Left lung (tissue), 10 donors: ENCODE data around the gene PREP. TPM values are rescaled to one million over a fixed set of nuclear protein-coding genes. Genes with fewer than 3 reads are reported as not detected.

Source experiments
- ATAC-seq: fragments of 200-7000 bp; cut with Tn5 transposase; one replicate; pipeline ENCODE4 v1.9.1; 2020; ENCODE audit warnings: moderate library complexity
- DNase-seq, 4 donors: peaks; one replicate each; pipeline ENCODE4 v3.0.0-alpha.2; 2013 to 2020
- H3K27ac ChIP-seq, 2 donors: fragments of 200-600 bp; sonication (generic) in 1 of 2; one replicate each; pipeline versions ENCODE4 v1.5.0 to v1.8.0; 2020 to 2021
- H3K27me3 ChIP-seq, 2 donors: fragments of 200-600 bp; sonication (generic) in 1 of 2; one replicate each; pipeline versions ENCODE4 v1.5.0 to v1.8.0; 2020 to 2021
- H3K36me3 ChIP-seq, 2 donors: fragments of 200-600 bp; sonication (generic) in 1 of 2; one replicate each; pipeline versions ENCODE4 v1.5.0 to v1.8.0; 2020 to 2021
- H3K4me1 ChIP-seq, 2 donors: fragments of 200-600 bp; one replicate each; pipeline ENCODE4 v1.8.0; 2021
- H3K4me3 ChIP-seq, 2 donors: fragments of 200-600 bp; sonication (generic) in 1 of 2; one replicate each; pipeline versions ENCODE4 v1.5.0 to v1.8.0; 2020 to 2021; ENCODE audit warnings: mild to moderate bottlenecking in 1 of 2
- H3K9me3 ChIP-seq, 2 donors: fragments of 200-600 bp; sonication (generic) in 1 of 2; one replicate each; pipeline versions ENCODE4 v1.5.0 to v1.8.0; 2020 to 2021
- CTCF ChIP-seq, 2 donors: fragments of 200-600 bp; sonication (generic) in 1 of 2; IDR thresholded peaks; one replicate each; pipeline versions ENCODE4 v1.5.0 to v1.8.0; 2021; ENCODE audit warnings: antibody characterized with exemption in 2 of 2
- intact Hi-C, 2 donors: fragments of 100-400 bp; cut with DNase I; formaldehyde crosslinking; loops; one replicate each; pipeline versions ENCODE4 v1.11.2 to v1.14.2; 2022
- polyA plus RNA-seq, 6 donors: library from polyadenylated mRNA; unstranded; fragments of 120-200 nt; gene quantifications; one replicate each; pipeline ENCODE4 v1.2.1, GENCODE V29; 2013; ENCODE audit not compliant: insufficient read length in 6 of 6
- total RNA-seq, 2 donors: library from RNA; stranded (reverse); fragmentation: NEBNext Ultra II Directional; extraction: Animal tissue kit (Norgen Biotek cat#: 25700); gene quantifications; one replicate each; pipeline ENCODE4 v1.2.1, GENCODE V29; 2021
- donor health status: DM: no; HTN: yes; CAD: no.
- donor health status: DM: no; HTN: no; CAD: no.

PREP gene
- total and polyA plus RNA-seq, 8 donors = 34.9 to 42.7 (median 36.8) TPM

DNA sequence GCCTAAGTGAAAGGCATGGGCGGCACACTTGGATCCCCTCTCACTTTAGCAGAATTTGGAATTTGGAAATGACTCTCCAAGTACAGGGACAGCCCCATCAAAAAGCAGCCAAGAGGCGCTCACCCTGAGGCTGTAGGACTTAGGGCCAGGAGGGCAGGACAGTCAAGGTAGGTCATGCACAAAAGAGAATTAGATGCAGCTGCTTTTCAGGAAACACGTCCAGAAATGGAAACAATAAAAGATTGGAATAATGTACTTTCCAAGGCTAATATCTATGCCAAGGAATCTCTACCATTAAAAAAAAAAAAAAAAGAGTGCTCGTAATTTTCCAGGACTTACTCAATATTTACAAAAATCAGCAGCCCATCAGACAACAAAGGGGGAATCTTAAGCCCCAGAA lies 19.9 kb downstream of the PREP start:
- no peak overlapping the region for H3K4me3 ChIP-seq
- H3K4me1 ChIP-seq = peaks cover 0 to 5% of the 10 kb centered on the region in 2 donors
- H3K36me3 ChIP-seq = peaks cover 0 to 5% of the 10 kb centered on the region in 2 donors
- H3K9me3 ChIP-seq = no peaks in the 10 kb centered on the region
- DNase-seq = no peak
- no peak overlapping the region for H3K27ac ChIP-seq
- ATAC-seq = no peak
- no peak for TF ChIP-seq CTCF (IDR thresholded peaks at IDR 0.05)
- intact Hi-C loops = no loop called here
- no peaks in the 10 kb centered on the region for H3K27me3 ChIP-seq

DNA sequence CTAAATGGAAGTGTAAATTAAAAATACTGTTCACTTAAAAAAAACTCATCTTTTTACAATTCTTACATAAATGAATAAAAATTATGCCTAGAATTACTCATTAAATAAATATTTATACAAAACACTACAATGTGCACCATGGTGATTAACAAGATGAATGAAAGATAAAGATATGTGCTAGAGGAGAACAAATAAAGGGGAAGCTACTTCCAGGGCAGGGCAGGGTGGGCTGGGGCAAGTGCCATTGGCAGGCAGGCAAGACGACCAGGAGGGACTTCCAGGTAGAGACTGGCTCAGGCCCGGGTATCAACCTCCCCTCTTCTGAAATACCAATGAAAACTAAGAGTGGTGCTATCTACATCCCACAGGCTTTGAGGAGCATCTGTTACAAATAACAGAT lies 20.4 kb downstream of the PREP start:
- peaks cover 0 to under 1% of the 10 kb centered on the region in 2 donors for H3K36me3 ChIP-seq
- H3K9me3 ChIP-seq = no peaks in the 10 kb centered on the region
- peaks cover 0 to 5% of the 10 kb centered on the region in 2 donors for H3K4me1 ChIP-seq
- H3K27me3 ChIP-seq = no peaks in the 10 kb centered on the region
- no peak overlapping the region for H3K4me3 ChIP-seq
- ATAC-seq (no peak), DNase-seq (no peak)
- no peak overlapping the region for H3K27ac ChIP-seq
- TF ChIP-seq CTCF (IDR thresholded peaks at IDR 0.05) = no peak
- intact Hi-C loops = no loop called here

DNA sequence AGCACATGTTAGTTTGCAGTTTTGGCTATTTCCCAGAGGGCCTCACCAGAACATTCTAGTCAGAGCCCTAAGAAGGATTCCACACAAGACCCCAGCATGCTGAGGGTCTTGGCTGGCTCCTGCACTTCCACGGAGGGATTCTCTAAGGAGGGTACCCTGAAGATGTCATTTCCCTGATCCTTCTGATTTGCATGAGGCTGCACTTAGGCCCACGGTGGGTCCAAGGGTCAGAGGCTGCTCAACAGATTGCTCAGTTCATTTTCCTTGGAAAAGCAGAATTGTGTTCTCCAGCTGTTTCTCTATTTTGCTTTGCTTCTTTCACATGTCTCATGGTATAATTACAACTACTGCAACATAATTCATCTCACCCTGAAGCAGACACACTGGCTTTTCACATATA lies 22.2 kb downstream of the PREP start:
- TF ChIP-seq CTCF (IDR thresholded peaks at IDR 0.05) = no peak
- no peak overlapping the region for H3K4me3 ChIP-seq

GRCh38 chr6:105375797-105376196 lies 27.1 kb downstream of the PREP start:
- no peak for TF ChIP-seq CTCF (IDR thresholded peaks at IDR 0.05)
- no peak for ATAC-seq
- Histone ChIP-seq H3K4me3 (no peak overlapping the region), H3K27me3 (no peaks in the 10 kb centered on the region), H3K36me3 (peaks cover 0 to 57% of the 10 kb centered on the region in 2 donors), H3K9me3 (no peaks in the 10 kb centered on the region), H3K27ac (no peak overlapping the region), H3K4me1 (no peaks in the 10 kb centered on the region)
- DNase-seq = no peak
- intact Hi-C loops = no loop called here

More for the DNA sequence above, 22.2 kb downstream of the PREP start:
- H3K36me3 ChIP-seq = peaks cover 0 to 18% of the 10 kb centered on the region in 2 donors
- intact Hi-C loops = no loop called here
- no peak overlapping the region for H3K27ac ChIP-seq
- ATAC-seq = no peak
- no peaks in the 10 kb centered on the region for H3K9me3 ChIP-seq
- DNase-seq = no peak
- peaks cover 0 to 5% of the 10 kb centered on the region in 2 donors for H3K4me1 ChIP-seq
- no peaks in the 10 kb centered on the region for H3K27me3 ChIP-seq

DNA sequence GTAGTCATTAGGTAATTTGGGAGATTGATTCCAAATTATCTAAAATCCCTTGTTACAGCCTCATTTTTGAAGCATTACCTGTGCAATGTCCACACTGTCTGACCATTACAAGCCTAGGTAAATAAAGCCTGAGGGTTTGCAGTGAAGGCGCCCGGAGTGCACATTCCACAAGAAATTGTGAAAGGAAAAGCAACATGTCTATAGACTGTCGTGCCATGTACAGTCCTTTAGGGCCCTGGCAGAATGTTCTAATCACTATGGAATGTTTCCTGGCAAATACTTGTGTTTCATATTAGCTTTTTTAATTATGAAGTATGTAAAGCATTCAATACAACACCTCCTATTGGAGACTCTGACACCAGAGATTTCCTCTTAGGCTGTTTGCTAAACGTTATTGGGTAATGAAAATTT lies 28.9 kb downstream of the PREP start:
- ATAC-seq = peak; percentile 96
- Histone ChIP-seq H3K4me1 (no peaks in the 10 kb centered on the region), H3K27ac (peak overlapping the region in 1 of 2 donors; percentile 53), H3K4me3 (no peak overlapping the region), H3K9me3 (no peaks in the 10 kb centered on the region), H3K36me3 (peaks cover 0 to 63% of the 10 kb centered on the region in 2 donors), H3K27me3 (no peaks in the 10 kb centered on the region)
- intact Hi-C loops = no loop called here
- TF ChIP-seq CTCF (IDR thresholded peaks at IDR 0.05) = no peak
- peak in 1 of 4 donors; percentile 35 for DNase-seq
